Adrenal gland (tissue), 5 donors: ENCODE measurements around the gene OR2M5.

ENCODE experiments used
- CTCF ChIP-seq, 6 experiments: fragments of 450-650 bp in 4 of 6; fragments of 200-600 bp in 2 of 6; sonication (generic) in 1 of 6; IDR thresholded peaks; 1 replicate in 5 of 6; 2 replicates in 1 of 6; pipeline versions ENCODE4 v1.5.1 to v1.8.0; 2016 to 2021; ENCODE audit warnings: antibody characterized with exemption in 6 of 6, mild to moderate bottlenecking in 2 of 6, moderate library complexity in 1 of 6
- POLR2A ChIP-seq, 2 donors: fragments of 450-650 bp; IDR thresholded peaks; one replicate each; pipeline ENCODE4 v1.6.1; 2017; ENCODE audit warnings: antibody characterized with exemption in 2 of 2, mild to moderate bottlenecking in 2 of 2, moderate library complexity in 1 of 2
- donor health status: DM: no; HTN: no; CAD: no.

DNA sequence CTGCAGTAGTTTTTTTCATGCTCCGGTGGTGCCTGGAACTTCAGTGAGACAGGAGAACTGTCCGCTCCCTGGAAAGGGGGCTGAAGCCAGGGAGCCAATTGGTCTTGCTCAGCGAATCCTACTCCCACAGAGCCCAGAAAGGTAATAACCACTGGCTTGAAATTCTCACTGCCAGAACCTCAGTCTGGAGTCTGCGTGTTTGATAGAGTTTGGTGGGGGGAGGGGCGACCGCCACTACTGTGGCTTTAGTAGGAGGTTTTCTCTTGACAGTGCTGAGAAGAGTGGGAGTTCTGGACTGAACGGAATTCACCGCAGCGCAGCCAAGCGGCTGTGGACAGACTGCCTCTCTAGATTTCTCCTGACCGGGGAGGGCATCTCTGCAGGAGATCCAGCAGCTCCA, 44.1 kb downstream of the OR2M5 start:
- TF ChIP-seq CTCF (IDR thresholded peaks at IDR 0.05) (no peak), POLR2A (IDR thresholded peaks at IDR 0.05) (no peak)
